ENCODE results near the gene RTF1. TPM values are rescaled to one million over a fixed set of nuclear protein-coding genes. Genes with fewer than 3 reads are reported as not detected.
"Not testable (repeated sequence)": the region's sequence is repeated elsewhere in the genome, so short reads cannot be mapped to it uniquely, and the experiment has no call there.

RTF1 gene
- polyA plus RNA-seq, 2 of the 4 experiments (the other 2 are of a cell fraction): 21.1 to 22.8 TPM

DNA sequence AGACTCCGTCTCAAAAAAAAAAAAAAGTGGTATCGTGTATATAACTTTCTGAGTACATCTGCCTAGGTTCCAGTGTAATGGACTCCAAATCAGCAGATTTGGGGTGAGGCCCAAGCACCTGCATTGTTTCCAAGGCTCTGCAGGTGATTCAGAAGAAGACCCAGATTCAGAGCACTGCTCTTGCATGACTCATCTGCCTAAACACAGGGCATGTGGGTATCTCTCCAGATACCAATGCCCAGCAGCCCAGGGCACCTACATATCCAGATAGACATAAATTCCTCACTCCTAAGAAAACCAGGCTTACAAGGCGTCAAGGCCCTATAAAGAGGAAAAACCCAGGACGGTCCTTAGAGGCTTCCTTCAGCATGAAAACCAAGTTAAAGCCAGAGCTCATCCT is 38.9 kb upstream of the RTF1 start:
- no peak; a peak in 1 of 6 replicates for ATAC-seq
- no peak overlapping the region for H3K4me2 ChIP-seq
- H3K4me3 ChIP-seq: no peak overlapping the region
- WGBS (ENCODE audit: missing lambda C conversion rate): 95% methylated on average over 4 of the region's 4 CpGs
- POLR2A ChIA-PET: no interaction called here
- FAIRE-seq: no peak
- no peak for DNase-seq (ENCODE audit: low read depth in 1 of 2, low spot score in 1 of 2)
- H3K4me1 ChIP-seq: no peaks in the 10 kb centered on the region
- CTCF ChIA-PET: no interaction called here
- TF ChIP-seq HDAC2 (IDR thresholded peaks at IDR 0.05) (no peak), RFX5 (IDR thresholded peaks at IDR 0.05) (no peak), JUN (IDR thresholded peaks at IDR 0.05) (no peak), POLR2A (IDR thresholded peaks at IDR 0.05; ENCODE audit: low read length) (no peak), FOSB (CRISPR knock-in tag; IDR thresholded peaks at IDR 0.05) (no peak), NFE2L2 (conservative IDR thresholded peaks at IDR 0.05; ENCODE audit: low read length) (no peak), RNF2 (IDR thresholded peaks at IDR 0.05; ENCODE audit: borderline replicate concordance, low read depth) (no peak), GATA3 (IDR thresholded peaks at IDR 0.05; ENCODE audit: borderline replicate concordance) (no peak)
- TF ChIP-seq, protein P1, sequence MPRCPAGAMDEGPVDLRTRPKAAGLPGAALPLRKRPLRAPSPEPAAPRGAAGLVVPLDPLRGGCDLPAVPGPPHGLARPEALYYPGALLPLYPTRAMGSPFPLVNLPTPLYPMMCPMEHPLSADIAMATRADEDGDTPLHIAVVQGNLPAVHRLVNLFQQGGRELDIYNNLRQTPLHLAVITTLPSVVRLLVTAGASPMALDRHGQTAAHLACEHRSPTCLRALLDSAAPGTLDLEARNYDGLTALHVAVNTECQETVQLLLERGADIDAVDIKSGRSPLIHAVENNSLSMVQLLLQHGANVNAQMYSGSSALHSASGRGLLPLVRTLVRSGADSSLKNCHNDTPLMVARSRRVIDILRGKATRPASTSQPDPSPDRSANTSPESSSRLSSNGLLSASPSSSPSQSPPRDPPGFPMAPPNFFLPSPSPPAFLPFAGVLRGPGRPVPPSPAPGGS (IDR thresholded peaks at IDR 0.05): no peak
- TF ChIP-seq, protein P2, sequence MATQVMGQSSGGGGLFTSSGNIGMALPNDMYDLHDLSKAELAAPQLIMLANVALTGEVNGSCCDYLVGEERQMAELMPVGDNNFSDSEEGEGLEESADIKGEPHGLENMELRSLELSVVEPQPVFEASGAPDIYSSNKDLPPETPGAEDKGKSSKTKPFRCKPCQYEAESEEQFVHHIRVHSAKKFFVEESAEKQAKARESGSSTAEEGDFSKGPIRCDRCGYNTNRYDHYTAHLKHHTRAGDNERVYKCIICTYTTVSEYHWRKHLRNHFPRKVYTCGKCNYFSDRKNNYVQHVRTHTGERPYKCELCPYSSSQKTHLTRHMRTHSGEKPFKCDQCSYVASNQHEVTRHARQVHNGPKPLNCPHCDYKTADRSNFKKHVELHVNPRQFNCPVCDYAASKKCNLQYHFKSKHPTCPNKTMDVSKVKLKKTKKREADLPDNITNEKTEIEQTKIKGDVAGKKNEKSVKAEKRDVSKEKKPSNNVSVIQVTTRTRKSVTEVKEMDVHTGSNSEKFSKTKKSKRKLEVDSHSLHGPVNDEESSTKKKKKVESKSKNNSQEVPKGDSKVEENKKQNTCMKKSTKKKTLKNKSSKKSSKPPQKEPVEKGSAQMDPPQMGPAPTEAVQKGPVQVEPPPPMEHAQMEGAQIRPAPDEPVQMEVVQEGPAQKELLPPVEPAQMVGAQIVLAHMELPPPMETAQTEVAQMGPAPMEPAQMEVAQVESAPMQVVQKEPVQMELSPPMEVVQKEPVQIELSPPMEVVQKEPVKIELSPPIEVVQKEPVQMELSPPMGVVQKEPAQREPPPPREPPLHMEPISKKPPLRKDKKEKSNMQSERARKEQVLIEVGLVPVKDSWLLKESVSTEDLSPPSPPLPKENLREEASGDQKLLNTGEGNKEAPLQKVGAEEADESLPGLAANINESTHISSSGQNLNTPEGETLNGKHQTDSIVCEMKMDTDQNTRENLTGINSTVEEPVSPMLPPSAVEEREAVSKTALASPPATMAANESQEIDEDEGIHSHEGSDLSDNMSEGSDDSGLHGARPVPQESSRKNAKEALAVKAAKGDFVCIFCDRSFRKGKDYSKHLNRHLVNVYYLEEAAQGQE (IDR thresholded peaks at IDR 0.05): no peak
- H3K27ac ChIP-seq: no peak overlapping the region
- no peaks in the 10 kb centered on the region for H3K9me3 ChIP-seq

DNA sequence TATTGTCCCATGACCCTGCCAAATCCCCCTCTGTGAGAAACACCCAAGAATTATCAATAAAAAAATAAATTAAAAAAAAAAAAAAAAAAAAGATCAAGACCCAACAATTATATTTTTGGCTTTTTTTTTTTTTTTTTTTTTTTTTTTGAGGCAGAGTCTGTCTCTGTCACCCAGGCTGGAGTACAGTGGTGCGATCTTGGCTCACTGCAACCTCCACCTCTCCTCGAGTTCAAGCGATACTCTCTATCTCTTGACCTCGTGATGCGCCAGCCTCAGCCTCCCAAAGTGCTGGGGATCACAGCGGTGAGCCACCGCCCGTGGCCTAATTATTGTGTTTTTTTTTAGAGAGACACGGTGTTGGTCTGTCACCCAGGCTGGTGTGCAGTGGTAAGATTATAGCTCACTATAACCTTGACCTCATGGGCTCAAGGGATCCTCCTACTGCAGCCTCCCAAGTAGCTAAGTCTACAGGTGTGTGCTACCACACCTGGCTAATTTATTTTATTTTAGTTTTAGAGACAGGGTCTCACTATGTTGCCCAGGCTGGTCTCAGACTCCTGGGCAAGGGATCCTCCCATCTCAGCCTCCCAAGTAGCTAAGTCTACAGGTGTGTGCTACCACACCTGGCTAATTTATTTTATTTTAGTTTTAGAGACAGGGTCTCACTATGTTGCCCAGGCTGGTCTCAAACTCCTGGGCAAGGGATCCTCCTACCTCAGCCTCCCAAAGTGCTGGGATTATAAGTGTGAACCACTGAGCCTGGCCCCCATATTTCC is 32.7 kb upstream of the RTF1 start:
- FAIRE-seq; H3K4me2 ChIP-seq; DNase-seq (ENCODE audit: low read depth in 1 of 2, low spot score in 1 of 2); H3K4me3 ChIP-seq; POLR2A ChIA-PET; H3K9me3 ChIP-seq; ATAC-seq; H3K27ac ChIP-seq; H3K4me1 ChIP-seq: not testable (repeated sequence)
- 96% methylated on average over 9 of the region's 9 CpGs for WGBS (ENCODE audit: missing lambda C conversion rate)
- CTCF ChIA-PET: interaction anchor here (0.7 kb wide), 1 partner anchor 14 kb away, joined by 3 read pairs; no protein-coding TSS in a partner anchor

DNA sequence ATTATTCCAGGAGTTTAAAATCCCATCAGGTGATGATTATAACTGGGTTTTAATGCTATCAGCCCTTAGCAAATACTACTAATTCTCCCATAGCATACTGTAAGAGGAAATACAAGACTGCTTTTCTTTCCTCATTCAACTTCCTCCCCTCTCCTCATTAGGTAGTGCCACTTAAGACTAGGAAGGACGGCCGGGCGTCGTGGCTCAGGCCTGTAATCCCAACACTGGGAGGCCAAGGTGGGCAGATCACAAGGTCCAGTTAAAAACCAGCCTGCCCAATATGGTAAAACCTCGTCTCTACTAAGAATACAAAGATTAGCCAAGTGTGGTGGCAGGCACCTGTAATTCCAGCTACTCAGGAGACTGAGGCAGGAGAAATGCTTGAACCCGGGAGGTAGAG is 29.2 kb upstream of the RTF1 start:
- CTCF ChIA-PET: no interaction called here
- H3K4me1 ChIP-seq: no peaks in the 10 kb centered on the region
- no peak overlapping the region for H3K4me2 ChIP-seq
- no peak overlapping the region for H3K27ac ChIP-seq
- no peaks in the 10 kb centered on the region for H3K9me3 ChIP-seq
- TF ChIP-seq NPAS2 (CRISPR knock-in tag; IDR thresholded peaks at IDR 0.05; ENCODE audit: borderline replicate concordance): no peak
- TF ChIP-seq JUN (IDR thresholded peaks at IDR 0.05): no peak
- no peak for TF ChIP-seq EP300 (IDR thresholded peaks at IDR 0.05)
- TF ChIP-seq HOXB5 (CRISPR knock-in tag; IDR thresholded peaks at IDR 0.05): no peak
- TF ChIP-seq MAZ (IDR thresholded peaks at IDR 0.05; ENCODE audit: borderline replicate concordance, low read depth, low read length): no peak
- TF ChIP-seq, protein P2 (IDR thresholded peaks at IDR 0.05): no peak
- TF ChIP-seq, protein P3, sequence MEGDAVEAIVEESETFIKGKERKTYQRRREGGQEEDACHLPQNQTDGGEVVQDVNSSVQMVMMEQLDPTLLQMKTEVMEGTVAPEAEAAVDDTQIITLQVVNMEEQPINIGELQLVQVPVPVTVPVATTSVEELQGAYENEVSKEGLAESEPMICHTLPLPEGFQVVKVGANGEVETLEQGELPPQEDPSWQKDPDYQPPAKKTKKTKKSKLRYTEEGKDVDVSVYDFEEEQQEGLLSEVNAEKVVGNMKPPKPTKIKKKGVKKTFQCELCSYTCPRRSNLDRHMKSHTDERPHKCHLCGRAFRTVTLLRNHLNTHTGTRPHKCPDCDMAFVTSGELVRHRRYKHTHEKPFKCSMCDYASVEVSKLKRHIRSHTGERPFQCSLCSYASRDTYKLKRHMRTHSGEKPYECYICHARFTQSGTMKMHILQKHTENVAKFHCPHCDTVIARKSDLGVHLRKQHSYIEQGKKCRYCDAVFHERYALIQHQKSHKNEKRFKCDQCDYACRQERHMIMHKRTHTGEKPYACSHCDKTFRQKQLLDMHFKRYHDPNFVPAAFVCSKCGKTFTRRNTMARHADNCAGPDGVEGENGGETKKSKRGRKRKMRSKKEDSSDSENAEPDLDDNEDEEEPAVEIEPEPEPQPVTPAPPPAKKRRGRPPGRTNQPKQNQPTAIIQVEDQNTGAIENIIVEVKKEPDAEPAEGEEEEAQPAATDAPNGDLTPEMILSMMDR (IDR thresholded peaks at IDR 0.05): no peak
- WGBS (ENCODE audit: missing lambda C conversion rate): 81% methylated on average over 6 of the region's 6 CpGs
- FAIRE-seq (no peak), ATAC-seq (no peak), DNase-seq (ENCODE audit: low read depth in 1 of 2, low spot score in 1 of 2) (no peak)
- no peak overlapping the region for H3K4me3 ChIP-seq
- POLR2A ChIA-PET: no interaction called here

Data from A549 (cell line).